K562 (cell line): Measurements from ENCODE around the gene TNIK. TPM values are rescaled to one million over a fixed set of nuclear protein-coding genes. Genes with fewer than 3 reads are reported as not detected.

Experiments used
- ARNT ChIP-seq, 2 experiments: fragments of 450-650 bp; IDR thresholded peaks; 2 replicates each; pipeline ENCODE4 v1.6.1; 2016; ENCODE audit warnings: mild to moderate bottlenecking in 1 of 2
- BRD9 ChIP-seq: fragments of 450-650 bp; IDR thresholded peaks from 2 replicates; pipeline ENCODE4 v1.6.1; 2018; ENCODE audit warnings: low read depth; ENCODE audit not compliant: partially characterized antibody
- CBX8 ChIP-seq: fragments of 200-600 bp; sonication (generic); IDR thresholded peaks from 2 replicates; pipeline ENCODE4 v1.6.1; 2012; ENCODE audit warnings: borderline replicate concordance, mixed run types, low read depth, mild to moderate bottlenecking, moderate library complexity, mixed read lengths, low read length, control low read depth, inconsistent platforms; ENCODE audit not compliant: poor library complexity, severe bottlenecking; ENCODE audit errors: extremely low read depth
- EP400 ChIP-seq: fragments of 450-650 bp; IDR thresholded peaks from 2 replicates; pipeline ENCODE4 v1.6.1; 2017; ENCODE audit warnings: antibody characterized with exemption, mild to moderate bottlenecking, moderate library complexity
- ESRRA ChIP-seq: fragments of 450-650 bp; IDR thresholded peaks from 2 replicates; pipeline ENCODE4 v1.6.1; 2014; ENCODE audit warnings: low read depth, mild to moderate bottlenecking, moderate library complexity, borderline replicate concordance
- FOXK2 ChIP-seq, 2 experiments: fragments of 450-650 bp; IDR thresholded peaks in 1 of 2; conservative IDR thresholded peaks in 1 of 2; 2 replicates each; pipeline ENCODE4 v1.6.1; 2016; ENCODE audit warnings: low read depth in 2 of 2, mild to moderate bottlenecking in 1 of 2
- GABPA ChIP-seq: fragments of 200-800 bp; sonication (Bioruptor generic); conservative IDR thresholded peaks from 2 replicates; pipeline ENCODE4 v1.6.1; 2016; ENCODE audit warnings: low read depth, missing genetic modification characterization, missing compliant biosample characterization
- ID3 ChIP-seq, 2 experiments: fragments of 250-450 bp in 1 of 2; fragments of 450-650 bp in 1 of 2; sonication (Bioruptor Pico) in 1 of 2; IDR thresholded peaks; 2 replicates each; pipeline versions ENCODE4 v1.6.1 to v1.8.0; 2016 to 2021; ENCODE audit warnings: mild to moderate bottlenecking in 2 of 2, moderate library complexity in 2 of 2, missing compliant biosample characterization in 1 of 2, missing genetic modification characterization in 1 of 2
- KHSRP ChIP-seq: fragments of 450-650 bp; IDR thresholded peaks from 2 replicates; pipeline ENCODE4 v1.6.1; 2017
- KLF6 ChIP-seq: fragments of 250-450 bp; sonication (Bioruptor Pico); IDR thresholded peaks from 2 replicates; pipeline ENCODE4 v1.4.0; 2020; ENCODE audit warnings: mild to moderate bottlenecking, moderate library complexity, borderline replicate concordance
- MAFG ChIP-seq: fragments of 450-650 bp; conservative IDR thresholded peaks from 2 replicates; pipeline ENCODE4 v1.6.1; 2016; ENCODE audit warnings: missing genetic modification characterization, missing compliant biosample characterization
- MBD2 ChIP-seq: sonication (generic); IDR thresholded peaks from 2 replicates; pipeline ENCODE4 v1.6.1; 2016; ENCODE audit warnings: low read depth, borderline replicate concordance
- MLLT1 ChIP-seq, 2 experiments: fragments of 450-650 bp; IDR thresholded peaks; 2 replicates each; pipeline ENCODE4 v1.6.1; 2016
- POLR3G ChIP-seq: IDR thresholded peaks from 2 replicates; pipeline ENCODE4 v1.6.1; 2011; ENCODE audit not compliant: insufficient read length, insufficient replicate concordance; ENCODE audit errors: extremely low read depth
- RCOR1 ChIP-seq, 2 experiments: IDR thresholded peaks; 2 replicates each; pipeline ENCODE4 v1.6.1; 2012; ENCODE audit warnings: low read depth in 2 of 2, low read length in 2 of 2, borderline replicate concordance in 1 of 2, improper control_type of control experiment in 1 of 2
- RFX5 ChIP-seq: IDR thresholded peaks from 2 replicates; pipeline ENCODE4 v1.6.1; 2011; ENCODE audit warnings: low read depth, mild to moderate bottlenecking, improper control_type of control experiment, low read length
- RUNX1 ChIP-seq: sonication (generic); IDR thresholded peaks from 2 replicates; pipeline ENCODE4 v1.6.1; 2016; ENCODE audit warnings: antibody characterized with exemption, low read depth
- SAFB2 ChIP-seq: fragments of 200-400 bp; formaldehyde crosslinking; IDR thresholded peaks from 2 replicates; pipeline ENCODE4 v1.6.1; 2018; ENCODE audit warnings: borderline replicate concordance, low read length, low read depth, moderate library complexity; ENCODE audit not compliant: severe bottlenecking
- SRF ChIP-seq, 2 experiments: fragments of 250-450, 450-650 bp in 1 of 2; sonication (Bioruptor Pico) in 1 of 2; sonication (generic) in 1 of 2; formaldehyde crosslinking; IDR thresholded peaks; 2 replicates each; pipeline versions ENCODE4 v1.5.0 to v1.5.1; 2020 to 2022; ENCODE audit warnings: mild to moderate bottlenecking in 1 of 2, missing genetic modification reagents in 1 of 2
- ZEB2 ChIP-seq: fragments of 450-650 bp; IDR thresholded peaks from 2 replicates; pipeline ENCODE4 v1.6.1; 2016
- ZNF253 ChIP-seq: fragments of 250-450 bp; sonication (Bioruptor Pico); conservative IDR thresholded peaks from 2 replicates; pipeline ENCODE4 v1.6.1; 2021; ENCODE audit warnings: mild to moderate bottlenecking
- ZNF347 ChIP-seq: fragments of 450-650 bp; formaldehyde crosslinking; IDR thresholded peaks from 2 replicates; pipeline ENCODE4 v1.4.0; 2020; ENCODE audit warnings: low read depth, mild to moderate bottlenecking, moderate library complexity
- ZNF431 ChIP-seq: sonication (generic); formaldehyde crosslinking; IDR thresholded peaks from 2 replicates; pipeline ENCODE4 v1.8.0; 2022; ENCODE audit warnings: mild to moderate bottlenecking, missing genetic modification reagents
- polyA plus RNA-seq, 8 experiments: library from polyadenylated mRNA; depleted of rRNA in 4 of 8; stranded (reverse) in 5 of 8; unstranded in 3 of 8; fragments of >200 nt; fragmentation: Nextera tagmentation in 2 of 8; fragmentation: Illumina TruSeq in 1 of 8; extraction: Ambion mirVana in 2 of 8; extraction: Trizol in 1 of 8; gene quantifications; 2 replicates each; pipeline versions ENCODE4 v1.2.1 to v1.2.3, GENCODE V29; 2011 to 2014; ENCODE audit warnings: inconsistent platforms in 1 of 8, missing spikeins in 1 of 8
- total RNA-seq, 7 experiments: library from RNA; depleted of rRNA in 6 of 7; stranded (reverse); fragments of >200 nt in 6 of 7; fragmentation: Illumina TruSeq in 2 of 7; extraction: Trizol in 2 of 7; gene quantifications; 2 replicates each; pipeline versions ENCODE4 v1.2.1 to v1.2.3, GENCODE V29; 2011 to 2021; ENCODE audit warnings: low replicate concordance in 1 of 7
- TF ChIP-seq, protein P1 (sequence below): fragments of 450-650 bp; IDR thresholded peaks from 2 replicates; pipeline ENCODE4 v1.6.1; 2016; ENCODE audit warnings: antibody characterized with exemption

TNIK gene
- total and polyA plus RNA-seq, 9 of the 15 experiments (the other 6 are each of a cell fraction or from before 2014, with no cell fraction given): 6.6 to 39.0 (median 24.7) TPM

GRCh38 chr3:171459942-171460724 is at the start of gene TNIK (continued):
- peak; percentile 76; the same call in 1 of the 2 replicates for TF ChIP-seq GABPA
- no peak for TF ChIP-seq BRD9
- 0 out of 2 replicates have a peak, but pooled peaks have one; percentile 38 for TF ChIP-seq ESRRA
- no peak for TF ChIP-seq ARNT (IDR thresholded peaks at IDR 0.05)
- no peak for TF ChIP-seq MAFG (tag)
- peak in 1 of 2 experiments; percentile 44; a peak in 2 of 4 replicates for TF ChIP-seq FOXK2 (conservative IDR thresholded peaks at IDR 0.05 in 1 of 2, IDR thresholded peaks at IDR 0.05 in 1 of 2; ENCODE audit: low read depth in 2 of 2)
- no peak for TF ChIP-seq SAFB2
- no peak for TF ChIP-seq POLR3G
- TF ChIP-seq CBX8: no peak
- TF ChIP-seq ID3 (CRISPR knock-in tag; IDR thresholded peaks at IDR 0.05): no peak
- TF ChIP-seq ID3 (tag; IDR thresholded peaks at IDR 0.05): 0 out of 2 replicates have a peak, but pooled peaks have one; percentile 30
- 0 out of 2 replicates have a peak, but pooled peaks have one; percentile 5 for TF ChIP-seq KLF6 (CRISPR knock-in tag)
- no peak for TF ChIP-seq ZEB2
- TF ChIP-seq MLLT1 (IDR thresholded peaks at IDR 0.05): no peak; a peak in 1 of 4 replicates
- TF ChIP-seq KHSRP: no peak
- peak in 1 of 2 experiments; percentile 56; a peak in 2 of 4 replicates for TF ChIP-seq RCOR1 (IDR thresholded peaks at IDR 0.05; ENCODE audit: borderline replicate concordance in 1 of 2, low read depth in 2 of 2, low read length in 2 of 2)
- TF ChIP-seq EP400: peak; percentile 89
- TF ChIP-seq RFX5: no peak
- TF ChIP-seq ZNF431 (CRISPR knock-in tag): 0 out of 2 replicates have a peak, but pooled peaks have one; percentile 42
- TF ChIP-seq ZNF253 (CRISPR knock-in tag): no peak
- TF ChIP-seq RUNX1: no peak
- no peak for TF ChIP-seq SRF (CRISPR knock-in tag; IDR thresholded peaks at IDR 0.05)
- peak; percentile 41; the same call in 1 of the 2 replicates for TF ChIP-seq MBD2
- TF ChIP-seq, protein P1, sequence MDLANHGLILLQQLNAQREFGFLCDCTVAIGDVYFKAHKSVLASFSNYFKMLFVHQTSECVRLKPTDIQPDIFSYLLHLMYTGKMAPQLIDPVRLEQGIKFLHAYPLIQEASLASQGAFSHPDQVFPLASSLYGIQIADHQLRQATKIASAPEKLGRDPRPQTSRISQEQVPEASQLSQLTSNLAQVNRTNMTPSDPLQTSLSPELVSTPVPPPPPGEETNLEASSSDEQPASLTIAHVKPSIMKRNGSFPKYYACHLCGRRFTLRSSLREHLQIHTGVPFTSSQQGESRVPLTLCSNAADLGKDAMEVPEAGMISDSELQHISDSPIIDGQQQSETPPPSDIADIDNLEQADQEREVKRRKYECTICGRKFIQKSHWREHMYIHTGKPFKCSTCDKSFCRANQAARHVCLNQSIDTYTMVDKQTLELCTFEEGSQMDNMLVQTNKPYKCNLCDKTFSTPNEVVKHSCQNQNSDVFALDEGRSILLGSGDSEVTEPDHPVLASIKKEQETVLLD: peak; percentile 84; the same call in 1 of the 2 replicates
- no peak for TF ChIP-seq ZNF347 (CRISPR knock-in tag)
